Measurements from ENCODE around the gene PEAK3. TPM values are rescaled to one million over a fixed set of nuclear protein-coding genes. Genes with fewer than 3 reads are reported as not detected.

PEAK3 gene
- total and polyA plus RNA-seq, 2 donors, result 0.05 to 0.34 TPM

DNA sequence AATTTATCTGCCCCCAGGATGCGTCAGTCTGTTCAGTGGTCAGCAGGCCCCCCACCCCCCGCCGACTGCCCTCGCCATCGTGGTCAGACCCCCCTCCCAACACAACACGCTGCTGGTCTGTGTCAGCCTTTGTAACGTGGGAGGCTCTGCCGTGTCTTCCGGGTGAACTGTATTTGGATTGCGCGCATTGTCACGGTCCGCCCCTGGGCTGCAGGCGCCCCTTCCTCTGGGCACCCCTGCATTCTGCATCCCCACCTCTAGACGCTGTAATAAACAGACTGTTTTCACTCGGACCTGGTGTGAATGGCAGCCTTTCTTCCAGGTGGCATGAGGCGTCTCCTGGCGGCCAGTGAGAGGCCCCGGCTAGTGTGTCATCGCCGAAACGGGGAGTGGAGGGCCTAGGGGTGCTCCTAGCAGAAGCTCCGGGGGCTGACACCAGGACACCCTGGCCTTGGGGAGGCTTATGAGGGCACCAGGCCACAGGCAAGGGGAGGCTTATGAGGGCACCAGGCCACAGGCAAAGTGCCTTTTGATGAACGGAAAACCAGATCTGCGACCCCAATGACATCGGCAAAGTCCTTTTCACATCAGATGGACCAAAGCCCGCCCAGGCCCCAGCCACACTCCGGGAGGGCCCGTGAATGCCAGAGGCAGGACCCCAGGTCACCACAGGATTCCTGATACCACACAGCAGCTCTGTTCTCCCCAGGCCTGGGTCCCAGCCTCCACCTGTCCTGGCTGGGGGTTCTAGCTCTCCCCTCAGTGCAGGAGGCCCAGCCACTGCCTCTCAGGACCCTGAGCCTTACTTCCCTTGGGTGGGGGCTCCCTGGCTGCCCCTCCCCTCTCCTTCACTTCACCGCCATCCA lies 49.5 kb downstream of the PEAK3 start:
- 97% methylated on average over 30 of the region's 30 CpGs for WGBS
- Histone ChIP-seq H3K27me3 (ENCODE audit: control insufficient read depth in 2 of 2, insufficient read depth in 1 of 2, low read length in 1 of 2) (no peaks in the 10 kb centered on the region), H3K4me3 (ENCODE audit: low read length in 2 of 2) (no peak overlapping the region), H3K4me1 (ENCODE audit: control insufficient read depth in 2 of 2, insufficient read depth in 2 of 2, low read length in 2 of 2) (peaks cover 10 to 22% of the 10 kb centered on the region in 2 donors), H3K27ac (ENCODE audit: low read depth in 1 of 2, low read length in 1 of 2) (no peak overlapping the region), H3K9me3 (ENCODE audit: control insufficient read depth in 2 of 2, insufficient read depth in 1 of 2, low read length in 1 of 2) (no peaks in the 10 kb centered on the region), H3K36me3 (ENCODE audit: control insufficient read depth in 2 of 2, insufficient read depth in 2 of 2, low read length in 1 of 2) (peaks cover 56 to 66% of the 10 kb centered on the region in 2 donors)
- no peak for DNase-seq (ENCODE audit: low read depth in 6 of 9, low spot score in 9 of 9)

- no peak for DNase-seq (ENCODE audit: low read depth in 6 of 9, low spot score in 9 of 9)
- 97% methylated on average over 21 of the region's 21 CpGs for WGBS
- Histone ChIP-seq H3K9me3 (ENCODE audit: control insufficient read depth in 2 of 2, insufficient read depth in 1 of 2, low read length in 1 of 2) (no peaks in the 10 kb centered on the region), H3K4me1 (ENCODE audit: control insufficient read depth in 2 of 2, insufficient read depth in 2 of 2, low read length in 2 of 2) (peaks cover 8 to 17% of the 10 kb centered on the region in 2 donors), H3K4me3 (ENCODE audit: low read length in 2 of 2) (no peak overlapping the region), H3K27me3 (ENCODE audit: control insufficient read depth in 2 of 2, insufficient read depth in 1 of 2, low read length in 1 of 2) (no peaks in the 10 kb centered on the region), H3K36me3 (ENCODE audit: control insufficient read depth in 2 of 2, insufficient read depth in 2 of 2, low read length in 1 of 2) (peaks cover 60 to 74% of the 10 kb centered on the region in 2 donors), H3K27ac (ENCODE audit: low read depth in 1 of 2, low read length in 1 of 2) (no peak overlapping the region)
Observed at GRCh38 chr19:2231621-2232221, 50.3 kb downstream of the PEAK3 start.

DNA sequence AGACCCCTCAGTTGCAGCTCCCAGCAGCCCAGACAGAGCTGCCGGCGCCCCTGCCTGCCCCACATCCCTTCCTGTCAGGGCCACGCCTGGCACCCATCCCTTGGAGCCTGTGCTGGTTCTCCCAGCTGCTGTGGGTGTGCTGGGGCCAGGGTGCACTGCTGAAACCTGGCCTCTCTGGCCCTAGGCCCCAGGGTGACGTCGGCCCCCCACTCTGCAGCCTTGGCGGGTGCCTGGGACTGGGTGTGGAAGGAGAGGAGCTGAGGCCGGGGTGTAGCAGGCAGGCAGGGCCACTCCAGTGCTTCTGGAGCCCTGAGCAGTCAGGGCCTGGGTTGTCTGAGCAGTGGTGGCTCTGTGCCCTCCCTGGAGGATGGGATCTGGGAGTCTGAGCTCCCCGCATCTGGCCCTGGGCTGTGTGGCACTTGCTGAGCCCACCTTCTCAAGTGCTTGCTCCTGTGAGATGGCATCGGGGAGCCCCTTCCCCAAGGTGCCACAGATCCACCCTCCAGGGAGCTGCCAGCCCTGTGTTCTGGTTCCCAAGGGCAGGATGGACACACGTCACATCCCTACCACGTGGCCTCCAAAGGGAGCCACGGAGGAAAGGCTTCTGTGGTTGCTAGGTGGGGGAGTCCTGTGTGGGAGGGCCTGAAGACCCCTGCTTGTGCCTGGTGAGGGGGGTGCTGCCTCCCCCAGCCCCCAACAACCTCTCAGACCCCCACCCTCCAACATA lies 51.0 kb downstream of the PEAK3 start:
- peaks cover 65 to 82% of the 10 kb centered on the region in 2 donors for H3K36me3 ChIP-seq (ENCODE audit: control insufficient read depth in 2 of 2, insufficient read depth in 2 of 2, low read length in 1 of 2)
- H3K27me3 ChIP-seq (ENCODE audit: control insufficient read depth in 2 of 2, insufficient read depth in 1 of 2, low read length in 1 of 2), result no peaks in the 10 kb centered on the region
- H3K9me3 ChIP-seq (ENCODE audit: control insufficient read depth in 2 of 2, insufficient read depth in 1 of 2, low read length in 1 of 2), result no peaks in the 10 kb centered on the region
- 97% methylated on average over 12 of the region's 12 CpGs for WGBS
- H3K27ac ChIP-seq (ENCODE audit: low read depth in 1 of 2, low read length in 1 of 2), result no peak overlapping the region
- DNase-seq (ENCODE audit: low read depth in 6 of 9, low spot score in 9 of 9), result no peak
- no peak overlapping the region for H3K4me3 ChIP-seq (ENCODE audit: low read length in 2 of 2)
- peaks cover 8 to 15% of the 10 kb centered on the region in 2 donors for H3K4me1 ChIP-seq (ENCODE audit: control insufficient read depth in 2 of 2, insufficient read depth in 2 of 2, low read length in 2 of 2)

GRCh38 chr19:2230033-2230531 lies 51.9 kb downstream of the PEAK3 start:
- DNase-seq (ENCODE audit: low read depth in 6 of 9, low spot score in 9 of 9), result no peak
- Histone ChIP-seq H3K4me3 (ENCODE audit: low read length in 2 of 2) (no peak overlapping the region), H3K36me3 (ENCODE audit: control insufficient read depth in 2 of 2, insufficient read depth in 2 of 2, low read length in 1 of 2) (peaks cover 74 to 91% of the 10 kb centered on the region in 2 donors), H3K4me1 (ENCODE audit: control insufficient read depth in 2 of 2, insufficient read depth in 2 of 2, low read length in 2 of 2) (peaks cover 4 to 11% of the 10 kb centered on the region in 2 donors), H3K9me3 (ENCODE audit: control insufficient read depth in 2 of 2, insufficient read depth in 1 of 2, low read length in 1 of 2) (no peaks in the 10 kb centered on the region), H3K27me3 (ENCODE audit: control insufficient read depth in 2 of 2, insufficient read depth in 1 of 2, low read length in 1 of 2) (no peaks in the 10 kb centered on the region), H3K27ac (ENCODE audit: low read depth in 1 of 2, low read length in 1 of 2) (no peak overlapping the region)
- 97% methylated on average over 43 of the region's 43 CpGs for WGBS

DNA sequence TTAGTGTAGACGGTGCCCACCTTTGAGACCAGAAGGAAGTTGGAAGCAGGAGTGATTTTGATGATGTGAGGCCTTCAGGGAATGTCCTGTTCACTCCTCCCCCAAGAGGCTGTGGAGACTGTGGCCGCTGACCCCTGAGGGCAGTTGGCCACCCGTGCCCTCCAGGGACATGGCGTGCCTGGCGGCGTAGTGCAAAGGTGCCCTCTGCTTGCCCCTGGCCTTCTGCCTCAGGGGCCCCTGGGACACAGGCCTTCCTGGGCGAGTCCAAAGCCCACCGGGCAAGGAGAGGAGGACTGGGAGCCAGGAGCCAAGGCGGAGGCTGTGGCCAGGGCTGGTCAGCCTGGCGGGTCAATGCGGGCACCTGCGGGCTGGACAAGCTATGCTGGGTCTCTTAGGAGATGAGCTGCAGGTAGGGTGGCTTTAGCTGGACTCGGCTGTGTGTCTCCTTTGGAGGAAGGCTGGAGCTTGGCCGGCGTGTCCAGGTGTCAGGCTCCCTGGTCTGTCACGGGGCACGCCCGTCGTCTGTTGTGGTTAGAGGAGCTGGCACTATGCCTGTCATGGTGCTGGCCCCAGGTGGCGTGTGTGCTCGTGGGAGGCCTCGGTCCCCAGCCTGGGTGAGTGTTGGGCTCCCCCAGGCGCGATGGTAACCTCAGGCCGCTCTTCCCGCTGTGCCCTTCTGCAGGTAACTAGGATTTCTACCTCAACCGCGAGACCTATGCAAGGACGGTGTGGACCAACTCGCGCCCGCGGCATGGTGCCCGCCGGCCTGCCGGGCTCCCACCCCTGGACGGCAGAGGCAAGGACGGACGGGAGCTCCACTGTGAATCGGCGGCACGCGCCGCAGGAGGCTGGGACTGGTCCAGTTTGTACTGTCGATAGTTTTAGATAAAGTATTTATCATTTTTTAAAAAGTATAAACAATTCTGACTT lies 52.6 kb downstream of the PEAK3 start:
- Histone ChIP-seq H3K4me1 (ENCODE audit: control insufficient read depth in 2 of 2, insufficient read depth in 2 of 2, low read length in 2 of 2) (peaks cover 0 to 4% of the 10 kb centered on the region in 2 donors), H3K4me3 (ENCODE audit: low read length in 2 of 2) (no peak overlapping the region), H3K36me3 (ENCODE audit: control insufficient read depth in 2 of 2, insufficient read depth in 2 of 2, low read length in 1 of 2) (peaks cover 81 to 98% of the 10 kb centered on the region in 2 donors), H3K27ac (ENCODE audit: low read depth in 1 of 2, low read length in 1 of 2) (no peak overlapping the region), H3K27me3 (ENCODE audit: control insufficient read depth in 2 of 2, insufficient read depth in 1 of 2, low read length in 1 of 2) (no peaks in the 10 kb centered on the region), H3K9me3 (ENCODE audit: control insufficient read depth in 2 of 2, insufficient read depth in 1 of 2, low read length in 1 of 2) (no peaks in the 10 kb centered on the region)
- DNase-seq (ENCODE audit: low read depth in 6 of 9, low spot score in 9 of 9), result no peak
- 96% methylated on average over 45 of the region's 45 CpGs for WGBS

DNA sequence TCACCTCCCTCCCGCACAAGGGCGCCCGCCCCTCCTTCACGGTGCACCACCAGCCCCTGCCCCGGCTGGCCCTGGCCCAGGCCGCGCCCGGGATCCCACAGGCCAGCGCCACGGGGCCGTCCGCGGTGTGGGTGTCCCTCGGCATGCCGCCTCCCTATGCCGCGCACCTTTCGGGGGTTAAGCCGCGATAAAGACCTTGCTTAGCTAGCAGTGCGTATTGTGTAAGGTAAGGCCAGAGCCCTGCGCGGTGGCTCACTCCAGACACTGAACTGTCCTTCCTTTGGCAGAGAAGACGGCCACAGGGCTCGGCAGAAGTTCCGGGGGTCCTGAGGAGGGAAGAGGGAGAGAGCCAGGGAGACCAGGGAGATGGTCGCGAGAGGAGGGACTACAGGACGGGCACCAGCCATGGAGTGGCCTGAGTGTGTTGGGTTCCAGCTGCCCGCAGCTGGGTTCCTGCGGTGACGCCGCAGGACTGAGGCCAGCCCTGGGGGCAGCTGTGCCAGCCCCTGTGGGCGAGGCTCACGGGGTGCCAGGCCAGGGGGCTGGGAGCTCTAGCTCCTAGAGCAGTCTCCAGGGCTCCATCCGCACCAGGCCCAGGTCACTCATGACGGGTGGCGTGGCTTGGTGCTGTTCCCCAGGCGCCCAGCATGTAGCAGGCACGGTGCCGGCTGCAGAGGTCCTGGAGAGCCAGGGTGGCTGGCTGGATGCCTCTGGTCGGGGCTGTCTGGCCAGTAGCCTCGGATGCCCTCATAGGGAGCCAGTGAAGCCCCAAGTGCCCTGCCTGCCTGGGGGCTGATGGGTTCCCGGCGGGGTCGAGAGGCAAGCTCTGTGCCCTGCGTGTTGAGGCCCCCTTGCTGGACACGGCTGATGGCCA lies 53.6 kb downstream of the PEAK3 start:
- Histone ChIP-seq H3K4me1 (ENCODE audit: control insufficient read depth in 2 of 2, insufficient read depth in 2 of 2, low read length in 2 of 2) (no peaks in the 10 kb centered on the region), H3K9me3 (ENCODE audit: control insufficient read depth in 2 of 2, insufficient read depth in 1 of 2, low read length in 1 of 2) (no peaks in the 10 kb centered on the region), H3K27me3 (ENCODE audit: control insufficient read depth in 2 of 2, insufficient read depth in 1 of 2, low read length in 1 of 2) (no peaks in the 10 kb centered on the region), H3K27ac (ENCODE audit: low read depth in 1 of 2, low read length in 1 of 2) (no peak overlapping the region), H3K4me3 (ENCODE audit: low read length in 2 of 2) (no peak overlapping the region), H3K36me3 (ENCODE audit: control insufficient read depth in 2 of 2, insufficient read depth in 2 of 2, low read length in 1 of 2) (peaks cover 82 to 99% of the 10 kb centered on the region in 2 donors)
- 97% methylated on average over 48 of the region's 48 CpGs for WGBS
- no peak for DNase-seq (ENCODE audit: low read depth in 6 of 9, low spot score in 9 of 9)

DNA sequence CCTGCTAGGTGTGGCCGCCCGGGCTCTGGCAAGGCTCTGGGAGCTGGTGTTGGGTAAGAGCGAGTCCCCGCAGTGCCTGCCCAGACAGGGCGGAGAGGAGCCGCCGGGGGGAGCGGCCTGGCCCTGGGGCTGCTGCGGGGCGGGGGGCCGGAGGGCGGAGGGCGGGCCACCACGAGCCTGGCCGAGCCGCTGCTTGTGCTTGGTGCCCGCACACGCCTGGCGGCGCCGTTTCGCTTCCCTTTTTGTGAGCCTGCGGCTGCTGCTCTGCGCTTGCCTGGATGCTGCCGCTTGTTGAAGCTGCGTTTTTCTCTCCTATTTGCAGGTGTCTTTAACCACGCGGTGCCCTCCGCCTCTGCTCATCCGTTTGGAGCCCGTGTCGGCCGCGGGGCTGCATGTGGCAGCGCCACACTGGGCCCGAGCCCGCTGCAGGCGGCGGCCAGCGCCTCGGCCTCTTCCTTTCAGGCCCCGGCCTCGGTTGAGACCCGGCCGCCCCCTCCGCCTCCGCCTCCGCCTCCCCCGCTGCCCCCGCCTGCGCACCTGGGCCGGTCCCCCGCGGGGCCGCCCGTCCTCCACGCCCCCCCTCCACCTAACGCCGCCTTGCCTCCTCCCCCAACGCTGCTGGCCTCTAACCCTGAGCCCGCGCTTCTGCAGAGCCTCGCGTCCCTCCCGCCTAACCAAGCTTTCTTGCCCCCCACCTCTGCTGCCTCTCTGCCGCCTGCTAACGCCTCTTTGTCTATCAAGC lies 54.4 kb downstream of the PEAK3 start:
- Histone ChIP-seq H3K4me1 (ENCODE audit: control insufficient read depth in 2 of 2, insufficient read depth in 2 of 2, low read length in 2 of 2) (no peaks in the 10 kb centered on the region), H3K27me3 (ENCODE audit: control insufficient read depth in 2 of 2, insufficient read depth in 1 of 2, low read length in 1 of 2) (no peaks in the 10 kb centered on the region), H3K36me3 (ENCODE audit: control insufficient read depth in 2 of 2, insufficient read depth in 2 of 2, low read length in 1 of 2) (peaks cover 81 to 99% of the 10 kb centered on the region in 2 donors), H3K4me3 (ENCODE audit: low read length in 2 of 2) (no peak overlapping the region), H3K9me3 (ENCODE audit: control insufficient read depth in 2 of 2, insufficient read depth in 1 of 2, low read length in 1 of 2) (no peaks in the 10 kb centered on the region), H3K27ac (ENCODE audit: low read depth in 1 of 2, low read length in 1 of 2) (no peak overlapping the region)
- DNase-seq (ENCODE audit: low read depth in 6 of 9, low spot score in 9 of 9), result no peak
- WGBS, result 95% methylated on average over 67 of the region's 67 CpGs
